Measurements from ENCODE around the gene HOXA1.

DNA sequence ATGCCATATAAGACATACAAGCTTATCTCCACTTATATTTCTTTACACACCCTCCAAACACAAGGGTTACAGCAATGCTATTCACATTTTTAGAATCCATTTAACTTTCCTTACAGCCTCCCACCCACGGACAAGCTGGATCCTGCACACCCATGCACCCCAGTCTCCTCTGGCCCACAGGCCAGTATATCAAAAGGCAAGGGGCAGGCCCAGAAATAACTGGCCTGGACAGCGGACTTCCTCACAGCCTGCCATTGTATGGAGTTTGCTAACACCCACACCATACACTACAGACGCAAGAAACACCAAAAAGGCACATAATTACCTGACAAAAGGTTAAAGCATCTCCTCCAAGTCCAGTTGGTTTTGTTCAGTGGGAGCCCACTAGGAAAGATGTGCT lies 22.8 kb upstream of the HOXA1 start:
- TF ChIP-seq, protein P1, sequence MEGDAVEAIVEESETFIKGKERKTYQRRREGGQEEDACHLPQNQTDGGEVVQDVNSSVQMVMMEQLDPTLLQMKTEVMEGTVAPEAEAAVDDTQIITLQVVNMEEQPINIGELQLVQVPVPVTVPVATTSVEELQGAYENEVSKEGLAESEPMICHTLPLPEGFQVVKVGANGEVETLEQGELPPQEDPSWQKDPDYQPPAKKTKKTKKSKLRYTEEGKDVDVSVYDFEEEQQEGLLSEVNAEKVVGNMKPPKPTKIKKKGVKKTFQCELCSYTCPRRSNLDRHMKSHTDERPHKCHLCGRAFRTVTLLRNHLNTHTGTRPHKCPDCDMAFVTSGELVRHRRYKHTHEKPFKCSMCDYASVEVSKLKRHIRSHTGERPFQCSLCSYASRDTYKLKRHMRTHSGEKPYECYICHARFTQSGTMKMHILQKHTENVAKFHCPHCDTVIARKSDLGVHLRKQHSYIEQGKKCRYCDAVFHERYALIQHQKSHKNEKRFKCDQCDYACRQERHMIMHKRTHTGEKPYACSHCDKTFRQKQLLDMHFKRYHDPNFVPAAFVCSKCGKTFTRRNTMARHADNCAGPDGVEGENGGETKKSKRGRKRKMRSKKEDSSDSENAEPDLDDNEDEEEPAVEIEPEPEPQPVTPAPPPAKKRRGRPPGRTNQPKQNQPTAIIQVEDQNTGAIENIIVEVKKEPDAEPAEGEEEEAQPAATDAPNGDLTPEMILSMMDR (IDR thresholded peaks at IDR 0.05; ENCODE audit: borderline replicate concordance, extremely low read depth, low read length, poor library complexity, severe bottlenecking): no peak
- TF ChIP-seq EZH2 (IDR thresholded peaks at IDR 0.05; ENCODE audit: borderline replicate concordance, low read depth, low read length, severe bottlenecking): no peak

All from DND-41 (cell line).